Anterior cingulate cortex (tissue), 58 donors: ENCODE measurements around the gene JMJD8.
"Not testable (repeated sequence)": the region's sequence is repeated elsewhere in the genome, so short reads cannot be mapped to it uniquely, and the experiment has no call there.

Source experiments
- DNase-seq, 58 donors: peaks; one replicate each; lab custom pipeline; 2025; lab: John Stamatoyannopoulos, UW

The JMJD8 gene

GRCh38 chr16:693766-694165 is 9.6 kb upstream of the JMJD8 start:
- no peak for DNase-seq

GRCh38 chr16:693364-693763 is 9.2 kb upstream of the JMJD8 start:
- DNase-seq: no peak

DNA sequence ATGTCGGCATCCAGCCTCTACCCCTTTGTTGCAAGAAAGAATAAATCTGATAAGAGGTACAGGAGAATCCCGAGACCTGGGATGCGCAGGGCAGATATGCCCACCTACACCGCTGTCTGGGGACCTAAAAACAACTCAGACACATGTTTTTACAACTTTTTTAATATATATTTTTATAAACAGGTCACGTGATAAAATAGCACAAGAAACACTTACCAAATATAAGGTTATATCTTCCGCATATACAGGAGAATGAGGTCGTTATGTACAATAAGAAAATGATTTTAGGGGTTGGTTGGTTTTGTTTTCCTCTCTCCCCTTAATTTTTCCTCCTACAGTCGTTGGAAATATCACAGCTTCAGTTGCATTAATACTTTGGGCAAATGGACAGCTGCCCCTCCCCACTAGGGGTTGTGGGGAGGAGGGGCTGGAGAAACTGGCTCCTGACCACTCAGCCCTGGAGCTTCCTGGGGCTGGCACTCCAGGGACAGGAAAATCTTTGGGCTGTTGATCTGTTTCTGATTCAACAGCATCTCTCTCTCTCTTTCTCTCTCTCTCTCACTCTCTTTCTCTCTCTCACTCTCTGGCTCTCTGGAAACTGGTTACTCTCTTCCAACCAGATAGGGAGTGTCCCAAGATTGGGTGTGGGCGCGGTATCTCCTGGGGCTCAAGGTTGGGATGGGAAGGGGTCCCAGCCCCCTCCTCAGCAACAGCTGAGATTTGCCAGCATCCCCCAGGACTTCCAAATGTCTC is 8.4 kb upstream of the JMJD8 start:
- DNase-seq: no peak

DNA sequence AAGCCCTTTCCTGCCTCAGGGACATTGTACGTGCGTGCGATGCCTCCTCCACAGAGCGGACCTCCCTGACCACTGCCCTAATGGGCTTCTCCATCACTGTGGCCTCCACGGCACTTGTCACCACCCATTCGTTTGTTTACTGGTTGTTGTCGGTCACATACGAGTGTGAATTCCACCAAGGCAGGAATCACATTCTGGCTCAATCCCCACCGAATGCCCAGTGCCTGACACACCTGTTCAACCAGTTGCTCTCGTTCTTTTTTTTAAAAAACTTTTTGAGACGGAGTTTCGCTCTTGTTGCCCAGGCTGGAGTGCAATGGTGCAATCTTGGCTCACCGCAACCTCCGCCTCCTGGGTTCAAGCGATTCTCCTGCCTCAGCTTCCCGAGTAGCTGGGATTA is 7.1 kb upstream of the JMJD8 start:
- not testable (repeated sequence) for DNase-seq

- no peak for DNase-seq
Observed at GRCh38 chr16:689175-689897, 5.2 kb upstream of the JMJD8 start.

DNA sequence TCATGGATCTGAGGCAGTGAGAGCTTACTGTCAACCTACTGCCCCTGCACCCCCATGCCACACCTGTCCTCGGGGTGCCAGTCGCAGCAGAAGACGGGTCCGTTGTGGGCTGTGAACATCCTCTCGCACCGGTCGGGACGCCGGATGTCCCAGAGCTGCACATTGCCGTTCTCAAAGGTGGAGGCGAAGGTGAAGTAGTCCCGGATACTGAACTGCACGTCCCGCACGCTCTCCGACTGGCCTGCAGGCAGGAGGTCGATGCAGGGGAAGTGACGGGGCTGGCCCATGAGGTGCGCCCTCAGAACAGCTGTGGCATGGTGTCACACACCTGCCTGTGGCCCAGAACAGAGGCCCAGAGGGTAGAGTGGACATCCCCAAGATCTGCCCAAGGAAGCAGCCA is 3.4 kb upstream of the JMJD8 start:
- DNase-seq: no peak

DNA sequence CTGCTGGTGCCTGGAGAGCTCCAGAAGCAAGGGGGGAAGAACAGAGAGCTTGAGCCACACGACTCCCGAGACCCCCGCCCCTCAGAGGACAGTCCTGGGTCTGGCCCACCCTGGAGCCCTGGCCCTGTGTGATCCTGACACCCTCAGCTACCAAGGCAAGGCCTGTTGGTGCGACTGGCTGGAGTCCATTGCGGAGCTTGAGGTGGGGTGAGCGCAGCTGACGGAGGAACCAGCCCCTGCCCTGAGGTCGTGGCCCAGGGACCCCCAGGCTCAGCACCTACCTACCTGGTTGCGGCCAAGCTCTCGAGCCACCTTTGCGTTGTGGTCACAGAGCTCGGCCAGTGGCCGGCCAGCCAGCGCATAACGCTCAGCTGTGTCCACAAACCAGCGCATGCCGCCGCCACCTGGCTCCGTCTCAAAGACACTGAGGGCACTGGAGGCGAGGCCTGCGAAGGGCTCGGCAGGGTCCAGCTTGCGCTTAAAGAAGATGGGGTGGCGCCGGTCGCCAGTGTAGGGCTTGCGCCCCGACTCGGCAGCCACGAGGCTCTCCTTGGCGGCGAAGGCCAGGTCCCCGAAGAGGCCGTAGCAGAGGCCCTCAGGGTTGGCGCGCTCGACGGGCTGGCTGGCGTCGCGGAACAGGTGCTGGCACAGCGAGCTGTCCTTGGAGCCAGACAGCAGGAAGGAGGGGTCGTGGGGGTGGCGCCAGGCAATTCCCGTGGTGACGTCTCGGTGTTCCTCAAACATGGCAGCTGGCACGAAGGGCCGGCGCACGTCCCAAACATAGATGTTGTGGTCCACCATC is 2.5 kb upstream of the JMJD8 start:
- no peak for DNase-seq

GRCh38 chr16:685967-686366 is 1.8 kb upstream of the JMJD8 start:
- DNase-seq: peak in 1 of 58 donors; percentile 21

DNA sequence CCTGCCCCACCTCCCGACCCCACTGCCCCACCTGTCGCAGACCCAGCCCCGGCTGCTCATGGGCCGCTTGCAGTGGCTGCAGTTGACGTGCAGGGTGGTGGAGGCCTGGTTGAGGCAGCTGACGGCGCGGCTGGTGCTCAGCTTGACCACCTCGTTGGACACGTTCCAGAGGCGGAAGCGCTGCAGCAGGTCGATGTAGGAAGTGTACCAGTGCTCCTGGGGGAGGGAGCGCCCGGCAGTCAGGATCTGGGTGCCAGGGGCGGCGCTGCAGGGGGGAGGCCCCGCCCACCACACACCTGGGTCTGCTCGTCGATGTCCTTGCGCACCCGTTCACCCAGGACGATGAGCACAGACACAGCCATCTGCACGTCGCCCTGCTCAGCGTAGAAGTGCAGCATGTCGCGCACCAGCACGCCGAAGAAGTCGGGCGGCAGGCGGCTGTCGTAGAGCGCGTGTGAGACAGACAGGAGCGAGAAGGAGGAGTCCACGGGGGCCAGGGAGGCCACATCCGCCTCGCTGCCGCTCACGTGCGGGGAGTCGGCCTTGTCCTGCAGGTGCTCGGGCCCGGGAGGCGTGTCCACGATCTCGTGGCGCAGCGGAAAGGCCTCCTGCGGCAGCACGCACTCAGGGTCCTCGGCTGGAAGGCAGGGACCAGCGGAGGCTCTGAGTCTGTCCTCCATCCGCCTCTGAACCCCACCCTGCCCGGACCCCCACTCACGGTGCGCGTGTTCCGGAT is 995 bp upstream of the JMJD8 start:
- DNase-seq: no peak

- no peak for DNase-seq
Observed at GRCh38 chr16:683396-684070, 601 bp downstream of the JMJD8 start.

DNA sequence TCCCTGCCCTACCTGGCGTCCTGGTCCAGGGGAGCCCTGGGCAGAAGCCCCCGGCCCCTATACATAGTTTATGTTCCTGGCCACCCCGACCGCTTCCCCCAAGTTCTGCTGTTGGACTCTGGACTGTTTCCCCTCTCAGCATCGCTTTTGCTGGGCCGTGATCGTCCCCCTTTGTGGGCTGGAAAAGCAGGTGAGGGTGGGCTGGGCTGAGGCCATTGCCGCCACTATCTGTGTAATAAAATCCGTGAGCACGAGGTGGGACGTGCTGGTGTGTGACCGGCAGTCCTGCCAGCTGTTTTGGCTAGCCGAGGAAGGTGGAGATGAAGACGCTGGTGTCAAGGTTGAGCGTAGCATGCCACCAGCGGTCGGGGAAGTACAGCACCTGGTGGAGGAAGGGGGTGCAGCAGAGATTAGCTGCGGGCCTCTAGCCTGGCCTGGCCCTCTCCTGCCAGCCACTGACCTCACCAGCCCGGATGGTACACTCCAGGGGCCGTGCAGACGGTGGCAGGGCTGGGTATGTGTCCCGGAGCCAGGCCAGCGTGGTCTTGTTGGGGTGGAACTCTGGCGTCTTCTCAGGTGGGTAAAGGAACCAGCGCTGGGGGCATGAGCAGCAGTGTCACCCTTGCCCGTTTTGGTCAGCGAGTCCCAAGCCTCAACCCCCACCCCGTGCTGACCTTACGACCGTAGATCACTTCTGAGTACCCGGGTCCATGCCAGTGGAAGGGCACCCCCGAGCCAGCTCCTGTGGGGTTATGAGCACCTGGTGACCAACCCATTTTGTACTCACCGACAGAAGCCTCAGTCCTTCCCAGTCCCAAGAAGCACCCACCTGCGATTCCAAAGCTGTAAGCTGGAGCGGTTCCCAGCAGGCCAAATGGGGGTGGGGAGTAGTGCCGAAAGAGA is 1.4 kb downstream of the JMJD8 start:
- no peak for DNase-seq

DNA sequence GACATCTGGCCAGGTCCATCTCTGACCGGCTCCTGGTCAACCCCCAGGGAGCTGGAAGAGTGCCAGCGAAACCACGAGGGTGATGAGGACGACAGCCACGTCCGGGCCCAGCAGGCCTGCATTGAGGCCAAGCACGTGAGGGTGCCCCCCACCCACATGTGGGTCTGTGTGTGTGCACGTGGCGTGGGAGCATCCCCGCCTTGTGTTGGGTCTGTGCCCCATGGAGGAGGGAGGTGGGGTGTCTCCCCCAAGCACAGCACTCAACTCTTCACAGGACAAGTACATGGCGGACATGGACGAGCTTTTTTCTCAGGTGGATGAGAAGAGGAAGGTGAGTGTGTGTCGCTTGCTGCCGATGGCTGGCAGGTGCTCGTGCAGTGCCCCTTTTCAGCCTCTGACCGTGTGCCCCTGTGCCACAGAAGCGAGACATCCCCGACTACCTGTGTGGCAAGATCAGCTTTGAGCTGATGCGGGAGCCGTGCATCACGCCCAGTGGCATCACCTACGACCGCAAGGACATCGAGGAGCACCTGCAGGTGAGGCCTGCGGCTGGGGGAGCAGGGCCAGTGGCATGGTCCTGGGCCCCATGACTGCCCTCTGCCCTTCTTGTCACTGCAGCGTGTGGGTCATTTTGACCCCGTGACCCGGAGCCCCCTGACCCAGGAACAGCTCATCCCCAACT is 2.2 kb downstream of the JMJD8 start:
- DNase-seq: peak in 1 of 58 donors; percentile 20

DNA sequence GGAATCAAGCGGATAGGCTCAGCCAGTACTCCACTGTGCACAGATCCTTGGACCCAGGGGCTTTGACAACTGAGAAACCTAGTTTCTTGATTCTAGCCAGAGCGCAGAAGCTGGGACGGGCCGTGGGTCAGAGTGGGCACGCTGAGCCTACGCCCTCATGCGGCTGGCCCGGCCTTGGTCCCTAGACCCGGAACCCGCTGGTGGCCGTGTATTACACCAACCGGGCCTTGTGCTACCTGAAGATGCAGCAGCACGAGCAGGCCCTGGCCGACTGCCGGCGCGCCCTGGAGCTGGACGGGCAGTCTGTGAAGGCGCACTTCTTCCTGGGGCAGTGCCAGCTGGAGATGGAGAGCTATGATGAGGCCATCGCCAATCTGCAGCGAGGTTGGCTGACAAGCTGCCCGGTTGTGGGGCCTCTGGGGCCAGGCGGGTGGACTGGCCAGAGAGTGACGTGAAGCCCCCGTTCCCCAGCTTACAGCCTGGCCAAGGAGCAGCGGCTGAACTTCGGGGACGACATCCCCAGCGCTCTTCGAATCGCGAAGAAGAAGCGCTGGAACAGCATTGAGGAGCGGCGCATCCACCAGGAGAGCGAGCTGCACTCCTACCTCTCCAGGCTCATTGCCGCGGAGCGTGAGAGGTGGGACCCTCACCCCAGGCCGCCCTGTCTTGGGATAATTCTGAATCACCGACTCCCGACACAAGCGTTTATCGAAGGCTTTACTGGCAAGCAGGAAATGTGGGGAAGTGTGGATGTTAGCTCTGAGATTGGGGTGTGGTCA is 3.0 kb downstream of the JMJD8 start:
- DNase-seq: peak in 4 of 58 donors; percentile 25 to 39 (median 32)

DNA sequence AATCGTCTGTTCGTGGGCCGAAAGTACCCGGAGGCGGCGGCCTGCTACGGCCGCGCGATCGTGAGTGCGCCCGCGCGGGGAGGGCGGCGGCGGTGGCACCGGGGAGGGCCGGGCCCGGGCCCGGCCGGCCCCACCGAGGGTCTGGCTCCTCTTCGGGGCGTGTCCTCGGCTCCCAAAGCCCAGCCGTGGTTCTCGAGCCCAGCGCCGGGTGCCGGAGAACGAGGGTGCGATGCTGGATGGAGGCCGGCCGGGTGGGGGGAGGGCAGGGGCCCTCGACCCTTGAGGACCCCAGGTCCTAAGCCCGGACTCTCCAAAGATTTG is 3.5 kb downstream of the JMJD8 start:
- no peak for DNase-seq

GRCh38 chr16:679814-680624 is 4.1 kb downstream of the JMJD8 start, which contains the start of gene STUB1:
Gene STUB1, plus strand, starts transcription at chr16:680410. Its CDS starts 116 bp downstream, at chr16:680526.
- DNase-seq: peak in 56 of 58 donors; percentile 53 to 97 (median 86)
